ENCODE data around the gene LIN28B. TPM values are rescaled to one million over a fixed set of nuclear protein-coding genes. Genes with fewer than 3 reads are reported as not detected.

Gene LIN28B
- total and polyA plus RNA-seq, 2 experiments from 2014 or later, result 35.3 to 96.4 TPM

GRCh38 chr6:105056646-105057045 lies 99.7 kb downstream of the LIN28B start (continued):
- TF ChIP-seq STAT1 (IDR thresholded peaks at IDR 0.05; ENCODE audit: unreplicated experiment) (no peak), ETS1 (IDR thresholded peaks at IDR 0.05) (no peak), EZH2 (IDR thresholded peaks at IDR 0.05; ENCODE audit: low read depth, unreplicated experiment) (no peak), CREB1 (CRISPR knock-in tag; IDR thresholded peaks at IDR 0.05; ENCODE audit: low read depth) (no peak), ZNF114 (CRISPR knock-in tag; IDR thresholded peaks at IDR 0.05) (no peak), POLR2AphosphoS5 (IDR thresholded peaks at IDR 0.05; ENCODE audit: low read depth) (no peak), JUNB (IDR thresholded peaks at IDR 0.05; ENCODE audit: unreplicated experiment) (no peak), ZNF331 (CRISPR knock-in tag; IDR thresholded peaks at IDR 0.05; ENCODE audit: low read depth) (no peak), CTCF (conservative IDR thresholded peaks at IDR 0.05; ENCODE audit: low read depth in 2 of 2) (no peak)

GRCh38 chr6:105057160-105057559 lies 100.3 kb downstream of the LIN28B start:
- DNase-seq (ENCODE audit: low spot score) (no peak), ATAC-seq (no peak)
- no peak overlapping the region for H3K27ac ChIP-seq (ENCODE audit: low read depth)
- H3K4me3 ChIP-seq, result no peak overlapping the region
- no peaks in the 10 kb centered on the region for H3K9me2 ChIP-seq (ENCODE audit: insufficient read depth)
- H3K27me3 Mint-ChIP-seq (ENCODE audit: insufficient read depth, low read depth, poor library complexity), result peaks cover 6% of the 10 kb centered on the region
- H3K4me1 Mint-ChIP-seq, result peaks cover 19% of the 10 kb centered on the region
- peaks cover 13% of the 10 kb centered on the region for H3K4me1 ChIP-seq (ENCODE audit: insufficient read depth)
- H3K27me3 ChIP-seq (ENCODE audit: insufficient read depth), result no peaks in the 10 kb centered on the region
- H3F3A ChIP-seq (replicated peaks; ENCODE audit: low read depth), result no peaks in the 10 kb centered on the region
- no peak overlapping the region for H3K4me3 Mint-ChIP-seq
- no peak for TF ChIP-seq JUNB (IDR thresholded peaks at IDR 0.05; ENCODE audit: unreplicated experiment)
- no peak for TF ChIP-seq ZNF331 (CRISPR knock-in tag; IDR thresholded peaks at IDR 0.05; ENCODE audit: low read depth)
- H3K9me3 Mint-ChIP-seq, result no peaks in the 10 kb centered on the region
- H2AFZ ChIP-seq, result no peak overlapping the region
- no peaks in the 10 kb centered on the region for H3K36me3 ChIP-seq (ENCODE audit: insufficient read depth)
- no peak overlapping the region for H3K4me2 ChIP-seq
- H3K36me3 Mint-ChIP-seq (ENCODE audit: low read depth), result peaks cover 21% of the 10 kb centered on the region
- peaks cover 5% of the 10 kb centered on the region; the same call in 1 of the 2 replicates for H4K20me1 ChIP-seq (replicated peaks; ENCODE audit: insufficient read depth)
- H3K79me2 ChIP-seq (replicated peaks; ENCODE audit: insufficient read depth), result peaks cover 97% of the 10 kb centered on the region
- H3K27ac Mint-ChIP-seq, result no peak overlapping the region

GRCh38 chr6:105058316-105058715 lies 101.4 kb downstream of the LIN28B start:
- Histone ChIP-seq H3K4me3 (no peak overlapping the region), H4K20me1 (replicated peaks; ENCODE audit: insufficient read depth) (peaks cover 5% of the 10 kb centered on the region; the same call in 1 of the 2 replicates), H3F3A (replicated peaks; ENCODE audit: low read depth) (no peaks in the 10 kb centered on the region), H3K27me3 (ENCODE audit: insufficient read depth) (no peaks in the 10 kb centered on the region), H2AFZ (no peak overlapping the region), H3K4me1 (ENCODE audit: insufficient read depth) (peaks cover 13% of the 10 kb centered on the region), H3K36me3 (ENCODE audit: insufficient read depth) (no peaks in the 10 kb centered on the region), H3K4me2 (no peak overlapping the region), H3K27ac (ENCODE audit: low read depth) (no peak overlapping the region), H3K9me2 (ENCODE audit: insufficient read depth) (no peaks in the 10 kb centered on the region), H3K79me2 (replicated peaks; ENCODE audit: insufficient read depth) (peaks cover 94% of the 10 kb centered on the region)
- Mint-ChIP-seq H3K27me3 (ENCODE audit: insufficient read depth, low read depth, poor library complexity) (peaks cover 6% of the 10 kb centered on the region), H3K36me3 (ENCODE audit: low read depth) (peaks cover 20% of the 10 kb centered on the region), H3K9me3 (no peaks in the 10 kb centered on the region), H3K27ac (no peak overlapping the region), H3K4me1 (peaks cover 19% of the 10 kb centered on the region), H3K4me3 (no peak overlapping the region)
- DNase-seq (ENCODE audit: low spot score) (no peak), ATAC-seq (no peak)
- TF ChIP-seq ZNF331 (CRISPR knock-in tag; IDR thresholded peaks at IDR 0.05; ENCODE audit: low read depth), result no peak
- TF ChIP-seq JUNB (IDR thresholded peaks at IDR 0.05; ENCODE audit: unreplicated experiment), result no peak
- TF ChIP-seq NANOG (IDR thresholded peaks at IDR 0.05; ENCODE audit: borderline replicate concordance), result no peak
- no peak for TF ChIP-seq EZH2 (IDR thresholded peaks at IDR 0.05; ENCODE audit: low read depth, unreplicated experiment)
- no peak for TF ChIP-seq CTCF (conservative IDR thresholded peaks at IDR 0.05; ENCODE audit: low read depth in 2 of 2)
- TF ChIP-seq EZH2phosphoT487 (IDR thresholded peaks at IDR 0.05; ENCODE audit: unreplicated experiment), result no peak
- TF ChIP-seq REST (IDR thresholded peaks at IDR 0.05; ENCODE audit: unreplicated experiment), result no peak
- TF ChIP-seq STAT1 (IDR thresholded peaks at IDR 0.05; ENCODE audit: unreplicated experiment), result no peak
- TF ChIP-seq ETS1 (IDR thresholded peaks at IDR 0.05), result no peak
